ENCODE data around the gene BBS1. TPM values are rescaled to one million over a fixed set of nuclear protein-coding genes. Genes with fewer than 3 reads are reported as not detected.

Gene BBS1
- total RNA-seq, 1 experiment from 2014 or later, result 29.8 TPM

GRCh38 chr11:66529069-66529468, 18.6 kb downstream of the BBS1 start (continued):
- no peak for TF ChIP-seq EGR1 (IDR thresholded peaks at IDR 0.05; ENCODE audit: low read depth)
- no peak for TF ChIP-seq FOSL1 (IDR thresholded peaks at IDR 0.05; ENCODE audit: low read depth)
- no peak for TF ChIP-seq CBX3 (IDR thresholded peaks at IDR 0.05; ENCODE audit: low read depth)
- no peak for TF ChIP-seq EZH2phosphoT487 (IDR thresholded peaks at IDR 0.05; ENCODE audit: borderline replicate concordance)
- TF ChIP-seq JUND (IDR thresholded peaks at IDR 0.05), result no peak
- no peak for TF ChIP-seq ZFX (IDR thresholded peaks at IDR 0.05)
- no peak for TF ChIP-seq CTCF (IDR thresholded peaks at IDR 0.05 in 2 of 3, conservative IDR thresholded peaks at IDR 0.05 in 1 of 3; ENCODE audit: borderline replicate concordance in 1 of 3, insufficient read depth in 1 of 3, low read depth in 2 of 3, low read length in 2 of 3)

- no peaks in the 10 kb centered on the region for H4K20me1 ChIP-seq (ENCODE audit: insufficient read depth)
- no peaks in the 10 kb centered on the region; a peak in 1 of 4 replicates for H3K36me3 ChIP-seq (ENCODE audit: control insufficient read depth in 1 of 2, insufficient read depth in 2 of 2, low read length in 2 of 2)
- ChIA-PET RAD21 (ENCODE audit: low non-redundant PET in 1 of 2, low total read pairs in 2 of 2, uncharacterized antibody in 2 of 2, unreplicated experiment in 2 of 2) (no interaction called here), POLR2A (no interaction called here), CTCF (no interaction called here)
- H3K9me3 ChIP-seq (ENCODE audit: control insufficient read depth in 1 of 2, insufficient read depth in 1 of 2, low read depth in 1 of 2, low read length in 2 of 2), result no peaks in the 10 kb centered on the region
- no TSS peak for BruUV-seq (replicated peaks)
- H3K4me1 ChIP-seq (ENCODE audit: control insufficient read depth in 1 of 2, insufficient read depth in 2 of 2, low read length in 2 of 2), result no peaks in the 10 kb centered on the region
- no peak for TF ChIP-seq CEBPB (IDR thresholded peaks at IDR 0.05; ENCODE audit: low read depth)
- no peak for TF ChIP-seq FOSL1 (IDR thresholded peaks at IDR 0.05; ENCODE audit: low read depth)
- TF ChIP-seq ELF1 (IDR thresholded peaks at IDR 0.05; ENCODE audit: borderline replicate concordance, low read depth), result no peak
- no peak for TF ChIP-seq JUND (IDR thresholded peaks at IDR 0.05)
- no peak overlapping the region for H3K27ac ChIP-seq (ENCODE audit: low read depth, low read length)
- no peaks in the 10 kb centered on the region for H3K9me2 ChIP-seq (ENCODE audit: insufficient read depth)
- DNase-seq (ENCODE audit: low read depth, low spot score) (no peak), ATAC-seq (peak; percentile 19; the same call in 1 of the 2 replicates)
- H3K4me3 ChIP-seq (replicated peaks in 1 of 2; ENCODE audit: low read depth in 1 of 2, low read length in 2 of 2), result no peak overlapping the region
- no peak overlapping the region for H3K4me2 ChIP-seq (ENCODE audit: low read length)
- H3K79me2 ChIP-seq (ENCODE audit: insufficient read depth, low read length), result no peaks in the 10 kb centered on the region
- H2AFZ ChIP-seq (ENCODE audit: low read depth, low read length, poor library complexity, severe bottlenecking), result no peak overlapping the region
- no peak overlapping the region for H3K9ac ChIP-seq (ENCODE audit: low read length)
- intact Hi-C loops (cut with micrococcal nuclease), result no loop called here
- H3K27me3 ChIP-seq (ENCODE audit: insufficient read depth, low read length), result no peaks in the 10 kb centered on the region
Measured at GRCh38 chr11:66529655-66530054, 19.2 kb downstream of the BBS1 start.
